IMR-90 (cell line): Measurements from ENCODE around the gene PPARGC1A. TPM values are rescaled to one million over a fixed set of nuclear protein-coding genes. Genes with fewer than 3 reads are reported as not detected.

ENCODE experiments used
- ATAC-seq: fragments of 200-7000 bp; cut with Tn5 transposase; 2 replicates; pipeline ENCODE4 v1.9.1; 2020; ENCODE audit warnings: low read depth, mild to moderate bottlenecking, moderate library complexity
- BruUV-seq: library from RNA; stranded (reverse); fragments of 400-500 nt; replicated peaks from 2 replicates; lab custom pipeline; 2021; lab: Mats Ljungman, UMichigan
- CTCF ChIA-PET: fragments of 300-600 bp; formaldehyde crosslinking; extraction: SDS; loops from one replicate; lab custom pipeline; 2021; ENCODE audit warnings: antibody characterized with exemption; lab: Yijun Ruan, JAX
- POLR2A ChIA-PET: fragments of 300-600 bp; sonication (Branson Sonifier 250); formaldehyde crosslinking; loops from one replicate; lab custom pipeline; 2022; ENCODE audit warnings: antibody characterized with exemption; ENCODE audit not compliant: unreplicated experiment; lab: Charles Lee
- DNase-seq: peaks from one replicate; pipeline ENCODE4 v3.0.0; 2013
- H2AFZ ChIP-seq: replicated peaks from 2 replicates; pipeline ENCODE3; 2013; ENCODE audit warnings: low read length, mild to moderate bottlenecking; ENCODE audit not compliant: poor library complexity
- H2AK5ac ChIP-seq: 2 replicates; pipeline ENCODE4 v1.6.1; 2013; ENCODE audit warnings: low read depth, low read length, inconsistent platforms
- H2AK9ac ChIP-seq: replicated peaks from 2 replicates; pipeline ENCODE3; 2013; ENCODE audit warnings: mild to moderate bottlenecking, low read depth, low read length, moderate library complexity; ENCODE audit not compliant: poor library complexity
- H2BK120ac ChIP-seq: 2 replicates; pipeline ENCODE4 v1.6.1; 2013; ENCODE audit warnings: low read depth, low read length, inconsistent platforms
- H2BK15ac ChIP-seq: 3 replicates; pipeline ENCODE4 v1.6.1; 2013; ENCODE audit warnings: low read depth, low read length, inconsistent platforms
- H2BK20ac ChIP-seq: 2 replicates; pipeline ENCODE4 v1.6.1; 2013; ENCODE audit warnings: low read depth, mild to moderate bottlenecking, inconsistent platforms, low read length, moderate library complexity
- H2BK5ac ChIP-seq: 2 replicates; pipeline ENCODE4 v1.6.1; 2013; ENCODE audit warnings: mild to moderate bottlenecking, low read depth, low read length, inconsistent platforms; ENCODE audit not compliant: poor library complexity, severe bottlenecking
- H3K14ac ChIP-seq: replicated peaks from 2 replicates; pipeline ENCODE4 v1.6.1; 2013; ENCODE audit warnings: low read depth, low read length, inconsistent platforms
- H3K18ac ChIP-seq: 2 replicates; pipeline ENCODE4 v1.6.1; 2013; ENCODE audit warnings: low read depth, low read length, control low read depth
- H3K23ac ChIP-seq: 2 replicates; pipeline ENCODE4 v1.6.1; 2013; ENCODE audit warnings: low read depth, low read length, inconsistent platforms
- H3K27ac ChIP-seq: 2 replicates; pipeline ENCODE4 v1.5.1; 2013; ENCODE audit warnings: mild to moderate bottlenecking, control low read depth, low read length; ENCODE audit not compliant: insufficient read depth
- H3K27me3 ChIP-seq: 2 replicates; pipeline ENCODE4 v1.6.1; 2013; ENCODE audit warnings: low read length; ENCODE audit not compliant: control insufficient read depth, insufficient read depth
- H3K36me3 ChIP-seq: 2 replicates; pipeline ENCODE4 v1.6.1; 2013; ENCODE audit warnings: low read length, mixed read lengths; ENCODE audit not compliant: control insufficient read depth, insufficient read depth
- H3K4ac ChIP-seq: 2 replicates; pipeline ENCODE4 v1.6.1; 2013; ENCODE audit warnings: low read depth, low read length, inconsistent platforms
- H3K4me1 ChIP-seq: 2 replicates; pipeline ENCODE4 v1.6.1; 2013; ENCODE audit warnings: low read length, mixed read lengths; ENCODE audit not compliant: control insufficient read depth, insufficient read depth
- H3K4me2 ChIP-seq: 2 replicates; pipeline ENCODE4 v1.6.1; 2013; ENCODE audit warnings: low read depth, mild to moderate bottlenecking, control low read depth, low read length, moderate library complexity
- H3K4me3 ChIP-seq: 2 replicates; pipeline ENCODE4 v1.5.1; 2013; ENCODE audit warnings: low read depth, mild to moderate bottlenecking, control low read depth, low read length, moderate library complexity; ENCODE audit not compliant: insufficient read depth
- H3K56ac ChIP-seq: 2 replicates; pipeline ENCODE4 v1.6.1; 2013; ENCODE audit warnings: low read length, inconsistent platforms; ENCODE audit not compliant: insufficient read depth; ENCODE audit errors: extremely low read depth
- H3K79me1 ChIP-seq, 2 experiments: 2 replicates each; pipeline ENCODE4 v1.6.1; 2013; ENCODE audit warnings: low read length in 2 of 2, inconsistent platforms in 1 of 2, low read depth in 1 of 2
- H3K9ac ChIP-seq: 2 replicates; pipeline ENCODE4 v1.6.1; 2013; ENCODE audit warnings: low read depth, low read length, control low read depth
- H3K9me1 ChIP-seq: 2 replicates; pipeline ENCODE4 v1.6.1; 2013; ENCODE audit warnings: low read length, inconsistent platforms; ENCODE audit not compliant: insufficient read depth
- H3K9me3 ChIP-seq: 2 replicates; pipeline ENCODE4 v1.6.1; 2013; ENCODE audit warnings: low read length; ENCODE audit not compliant: control insufficient read depth, insufficient read depth
- H4K20me1 ChIP-seq: 2 replicates; pipeline ENCODE4 v1.6.1; 2013; ENCODE audit warnings: low read length, inconsistent platforms; ENCODE audit not compliant: insufficient read depth
- H4K5ac ChIP-seq: 2 replicates; pipeline ENCODE4 v1.6.1; 2013; ENCODE audit warnings: mild to moderate bottlenecking, low read depth, low read length, control low read depth
- H4K8ac ChIP-seq, 2 experiments: 2 replicates each; pipeline ENCODE4 v1.6.1; 2013; ENCODE audit warnings: low read depth in 2 of 2, low read length in 2 of 2, control low read depth in 1 of 2, inconsistent platforms in 1 of 2
- H4K91ac ChIP-seq: 2 replicates; pipeline ENCODE4 v1.6.1; 2013; ENCODE audit warnings: low read depth, low read length, inconsistent platforms; ENCODE audit not compliant: insufficient read depth
- BHLHE40 ChIP-seq: fragments of 150-350 bp; IDR thresholded peaks from 2 replicates; pipeline ENCODE4 v1.6.1; 2016; ENCODE audit warnings: mild to moderate bottlenecking, low read depth, low read length
- CEBPB ChIP-seq: IDR thresholded peaks from 2 replicates; pipeline ENCODE4 v1.6.1; 2012; ENCODE audit warnings: low read depth, low read length, improper control_type of control experiment
- CHD1 ChIP-seq: IDR thresholded peaks from 2 replicates; pipeline ENCODE4 v1.6.1; 2012; ENCODE audit warnings: low read depth, low read length, improper control_type of control experiment
- FOS ChIP-seq: fragments of 150-350 bp; IDR thresholded peaks from 2 replicates; pipeline ENCODE4 v1.6.1; 2016; ENCODE audit warnings: low read depth, low read length
- MAFK ChIP-seq: IDR thresholded peaks from 2 replicates; pipeline ENCODE4 v1.6.1; 2012; ENCODE audit warnings: low read depth, low read length, improper control_type of control experiment
- MAZ ChIP-seq: IDR thresholded peaks from 2 replicates; pipeline ENCODE4 v1.6.1; 2012; ENCODE audit warnings: low read depth, mild to moderate bottlenecking, low read length, improper control_type of control experiment, moderate library complexity, borderline replicate concordance
- MXI1 ChIP-seq: IDR thresholded peaks from 2 replicates; pipeline ENCODE4 v1.6.1; 2012; ENCODE audit warnings: low read depth, mild to moderate bottlenecking, low read length, moderate library complexity, borderline replicate concordance
- NFE2L2 ChIP-seq: fragments of 150-350 bp; IDR thresholded peaks from 2 replicates; pipeline ENCODE4 v1.6.1; 2016; ENCODE audit warnings: low read depth, mild to moderate bottlenecking, low read length
- POLR2A ChIP-seq: IDR thresholded peaks from 2 replicates; pipeline ENCODE4 v1.6.1; 2012; ENCODE audit warnings: mild to moderate bottlenecking, low read depth, low read length
- RAD21 ChIP-seq: IDR thresholded peaks from 2 replicates; pipeline ENCODE4 v1.6.1; 2012; ENCODE audit warnings: low read length, improper control_type of control experiment
- RCOR1 ChIP-seq: IDR thresholded peaks from 2 replicates; pipeline ENCODE4 v1.6.1; 2012; ENCODE audit warnings: mild to moderate bottlenecking, low read length, improper control_type of control experiment; ENCODE audit not compliant: insufficient replicate concordance
- RFX5 ChIP-seq: IDR thresholded peaks from 2 replicates; pipeline ENCODE4 v1.8.0; 2012; ENCODE audit warnings: low read depth, mild to moderate bottlenecking, low read length, moderate library complexity
- SMC3 ChIP-seq: fragments of 150-350 bp; IDR thresholded peaks from 2 replicates; pipeline ENCODE4 v1.6.1; 2016; ENCODE audit warnings: low read depth, mild to moderate bottlenecking, antibody characterized with exemption, low read length, moderate library complexity
- WGBS, 2 experiments: methylation state at CpG; one replicate each; pipeline versions ENCODE4 v1.1.5 to v1.1.7; 2013; ENCODE audit warnings: missing lambda C conversion rate in 2 of 2; ENCODE audit not compliant: insufficient read length in 1 of 2; ENCODE audit errors: extremely low coverage in 2 of 2; 5-methylcytosine and 5-hydroxymethylcytosine counted together
- dilution Hi-C: fragments of 300-500 bp; cut with HindIII; formaldehyde crosslinking; loops from one replicate; pipeline ENCODE4 v1.14.3; 2018; ENCODE audit warnings: low sequenced_read_pairs; ENCODE audit not compliant: unreplicated experiment
- in situ Hi-C: fragments of 300-500 bp; cut with MboI; formaldehyde crosslinking; loops from 3 replicates; pipeline ENCODE4 v1.14.3; 2019; ENCODE audit warnings: low sequenced_read_pairs, inconsistent platforms, mixed read lengths
- intact Hi-C: fragments of 100-400 bp; cut with micrococcal nuclease; formaldehyde crosslinking; loops from 2 replicates; pipeline ENCODE4 v1.10.0; 2022
- polyA plus RNA-seq, 3 experiments: library from polyadenylated mRNA; depleted of rRNA; stranded (reverse); fragments of >200 nt; gene quantifications; 2 replicates each; pipeline ENCODE4 v1.2.3, GENCODE V29; 2012; ENCODE audit warnings: low replicate concordance in 1 of 3
- total RNA-seq: library from RNA; depleted of rRNA; stranded (reverse); fragments of >200 nt; gene quantifications from 2 replicates; pipeline ENCODE4 v1.2.3, GENCODE V29; 2012
- TF ChIP-seq, protein P1 (sequence below): conservative IDR thresholded peaks from 2 replicates; pipeline ENCODE4 v1.5.1; 2012; ENCODE audit warnings: mild to moderate bottlenecking, low read depth, low read length, improper control_type of control experiment
- TF ChIP-seq, protein P2 (sequence below): fragments of 150-350 bp; IDR thresholded peaks from 2 replicates; pipeline ENCODE4 v1.6.1; 2016; ENCODE audit warnings: low read depth, mild to moderate bottlenecking, low read length, moderate library complexity, borderline replicate concordance
- TF ChIP-seq, protein P3 (sequence below): fragments of 150-350 bp; IDR thresholded peaks from 2 replicates; pipeline ENCODE4 v1.6.1; 2017; ENCODE audit warnings: mild to moderate bottlenecking, antibody characterized with exemption, low read length, low read depth

The PPARGC1A gene
- total and polyA plus RNA-seq, 2 of the 4 experiments (the other 2 are of a cell fraction), result under 0.01 to 0.03 TPM

DNA sequence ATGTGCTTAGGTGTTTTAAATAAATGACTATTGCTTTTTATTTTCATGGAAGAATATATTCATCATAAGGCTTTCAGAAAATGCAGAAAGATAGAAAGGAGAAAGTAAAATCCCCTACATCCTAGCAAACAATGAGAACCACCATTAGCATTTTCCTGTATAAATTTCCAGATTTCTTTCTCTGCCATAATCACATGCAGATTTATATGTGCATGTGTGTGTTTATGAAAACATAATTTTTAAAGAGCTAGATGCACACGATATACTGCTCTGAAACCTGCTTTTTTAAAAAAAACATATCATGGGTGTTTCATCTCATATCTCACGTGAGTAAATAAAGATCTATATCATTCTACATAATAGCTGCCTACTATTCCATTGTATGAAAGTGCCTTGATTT lies 26.4 kb upstream of the PPARGC1A start:
- Histone ChIP-seq H4K20me1 (no peaks in the 10 kb centered on the region), H2AK9ac (no peak overlapping the region), H4K8ac (no peak overlapping the region), H4K5ac (no peak overlapping the region), H3K27me3 (no peaks in the 10 kb centered on the region; the same call in 1 of the 2 replicates), H2BK15ac (no peak overlapping the region), H3K36me3 (no peaks in the 10 kb centered on the region), H2AFZ (no peak overlapping the region), H3K9me1 (no peaks in the 10 kb centered on the region), H3K79me1 (no peaks in the 10 kb centered on the region), H3K4me1 (no peaks in the 10 kb centered on the region), H4K91ac (no peak overlapping the region), H2BK5ac (no peak overlapping the region), H3K23ac (no peak overlapping the region), H3K14ac (no peak overlapping the region), H3K9ac (no peak overlapping the region), H3K4ac (no peak overlapping the region), H3K56ac (no peak overlapping the region), H3K4me2 (no peak overlapping the region), H2BK20ac (no peak overlapping the region), H3K27ac (no peak overlapping the region), H2AK5ac (no peak overlapping the region), H3K18ac (no peak overlapping the region), H2BK120ac (no peak overlapping the region), H3K9me3 (no peaks in the 10 kb centered on the region), H3K4me3 (no peak overlapping the region)
- dilution Hi-C loops (no loop called here), in situ Hi-C loops (no loop called here), intact Hi-C loops (no loop called here)
- ATAC-seq (no peak), DNase-seq (no peak)
- TF ChIP-seq, protein P1, sequence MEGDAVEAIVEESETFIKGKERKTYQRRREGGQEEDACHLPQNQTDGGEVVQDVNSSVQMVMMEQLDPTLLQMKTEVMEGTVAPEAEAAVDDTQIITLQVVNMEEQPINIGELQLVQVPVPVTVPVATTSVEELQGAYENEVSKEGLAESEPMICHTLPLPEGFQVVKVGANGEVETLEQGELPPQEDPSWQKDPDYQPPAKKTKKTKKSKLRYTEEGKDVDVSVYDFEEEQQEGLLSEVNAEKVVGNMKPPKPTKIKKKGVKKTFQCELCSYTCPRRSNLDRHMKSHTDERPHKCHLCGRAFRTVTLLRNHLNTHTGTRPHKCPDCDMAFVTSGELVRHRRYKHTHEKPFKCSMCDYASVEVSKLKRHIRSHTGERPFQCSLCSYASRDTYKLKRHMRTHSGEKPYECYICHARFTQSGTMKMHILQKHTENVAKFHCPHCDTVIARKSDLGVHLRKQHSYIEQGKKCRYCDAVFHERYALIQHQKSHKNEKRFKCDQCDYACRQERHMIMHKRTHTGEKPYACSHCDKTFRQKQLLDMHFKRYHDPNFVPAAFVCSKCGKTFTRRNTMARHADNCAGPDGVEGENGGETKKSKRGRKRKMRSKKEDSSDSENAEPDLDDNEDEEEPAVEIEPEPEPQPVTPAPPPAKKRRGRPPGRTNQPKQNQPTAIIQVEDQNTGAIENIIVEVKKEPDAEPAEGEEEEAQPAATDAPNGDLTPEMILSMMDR, result no peak
- TF ChIP-seq MAZ, result no peak
- TF ChIP-seq MXI1, result no peak
- no peak for TF ChIP-seq BHLHE40
- no peak for TF ChIP-seq MAFK
- TF ChIP-seq, protein P2, sequence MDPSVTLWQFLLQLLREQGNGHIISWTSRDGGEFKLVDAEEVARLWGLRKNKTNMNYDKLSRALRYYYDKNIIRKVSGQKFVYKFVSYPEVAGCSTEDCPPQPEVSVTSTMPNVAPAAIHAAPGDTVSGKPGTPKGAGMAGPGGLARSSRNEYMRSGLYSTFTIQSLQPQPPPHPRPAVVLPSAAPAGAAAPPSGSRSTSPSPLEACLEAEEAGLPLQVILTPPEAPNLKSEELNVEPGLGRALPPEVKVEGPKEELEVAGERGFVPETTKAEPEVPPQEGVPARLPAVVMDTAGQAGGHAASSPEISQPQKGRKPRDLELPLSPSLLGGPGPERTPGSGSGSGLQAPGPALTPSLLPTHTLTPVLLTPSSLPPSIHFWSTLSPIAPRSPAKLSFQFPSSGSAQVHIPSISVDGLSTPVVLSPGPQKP, result no peak
- no peak for TF ChIP-seq CHD1
- no peak for TF ChIP-seq POLR2A
- no peak for TF ChIP-seq RFX5
- TF ChIP-seq CEBPB, result no peak
- TF ChIP-seq, protein P3, sequence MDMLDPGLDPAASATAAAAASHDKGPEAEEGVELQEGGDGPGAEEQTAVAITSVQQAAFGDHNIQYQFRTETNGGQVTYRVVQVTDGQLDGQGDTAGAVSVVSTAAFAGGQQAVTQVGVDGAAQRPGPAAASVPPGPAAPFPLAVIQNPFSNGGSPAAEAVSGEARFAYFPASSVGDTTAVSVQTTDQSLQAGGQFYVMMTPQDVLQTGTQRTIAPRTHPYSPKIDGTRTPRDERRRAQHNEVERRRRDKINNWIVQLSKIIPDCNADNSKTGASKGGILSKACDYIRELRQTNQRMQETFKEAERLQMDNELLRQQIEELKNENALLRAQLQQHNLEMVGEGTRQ, result no peak
- no peak for TF ChIP-seq NFE2L2
- no peak for TF ChIP-seq RAD21
- TF ChIP-seq SMC3, result no peak
- no peak for TF ChIP-seq FOS
- no peak for TF ChIP-seq RCOR1
- BruUV-seq, result no TSS peak
- WGBS, 2 experiments, result no CpG with 5 or more reads among the region's 2 CpGs
- ChIA-PET POLR2A (no interaction called here), CTCF (interaction anchor here (0.9 kb wide), 1 partner anchor 11 kb away, joined by 3 read pairs; no protein-coding TSS in a partner anchor)
